Left cardiac atrium (tissue), 4 donors: ENCODE results near the gene IRF7. TPM values are rescaled to one million over a fixed set of nuclear protein-coding genes. Genes with fewer than 3 reads are reported as not detected.

Experiments used
- ATAC-seq, 2 donors: fragments of 200-7000 bp; cut with Tn5 transposase; one replicate each; pipeline ENCODE4 v1.9.1; 2020; ENCODE audit warnings: mild to moderate bottlenecking in 2 of 2, moderate library complexity in 2 of 2
- DNase-seq: peaks from one replicate; pipeline ENCODE4 v3.0.0-alpha.2; 2020
- intact Hi-C, 2 donors: fragments of 100-400 bp; cut with DNase I; formaldehyde crosslinking; loops; one replicate each; pipeline versions ENCODE4 v1.14.1 to v1.15.1; 2022 to 2023
- total RNA-seq, 2 donors: library from RNA; stranded (reverse); fragmentation: NEBNext Ultra II Directional; extraction: Animal tissue kit (Norgen Biotek cat#: 25700); gene quantifications; one replicate each; pipeline ENCODE4 v1.2.1, GENCODE V29; 2021
- donor health status: DM: no; HTN: yes; CAD: no.
- donor health status: DM: no; HTN: yes; CAD: no; lungs with severe emphysema.
- donor health status: DM: yes; HTN: yes; CAD: no.
- donor health status: Dilated cardiomyopathy.

The IRF7 gene
- total RNA-seq, 2 donors from 2014 or later = 12.1 to 24.3 TPM

DNA sequence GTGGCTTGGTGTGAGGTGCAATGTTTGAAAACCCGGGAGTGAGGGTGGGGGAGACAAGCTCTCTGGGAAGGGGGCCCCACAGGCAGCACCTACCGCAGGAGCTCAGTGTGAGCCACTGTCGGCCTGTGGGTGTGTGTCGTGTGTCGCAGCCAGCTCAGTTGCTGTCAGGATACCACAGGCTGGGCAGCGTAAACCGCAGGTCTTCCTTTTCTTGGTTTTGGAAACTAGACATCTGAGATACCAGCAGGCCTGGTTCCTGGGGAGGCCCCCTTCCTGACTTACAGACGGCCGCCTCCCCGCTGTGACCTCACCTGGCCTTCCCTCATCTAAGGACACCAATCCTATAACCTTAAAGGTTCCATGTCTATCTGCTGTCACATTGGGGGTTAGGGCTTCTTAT, 19.4 kb downstream of the IRF7 start:
- intact Hi-C loops = no loop called here
- DNase-seq = no peak
- no peak for ATAC-seq

DNA sequence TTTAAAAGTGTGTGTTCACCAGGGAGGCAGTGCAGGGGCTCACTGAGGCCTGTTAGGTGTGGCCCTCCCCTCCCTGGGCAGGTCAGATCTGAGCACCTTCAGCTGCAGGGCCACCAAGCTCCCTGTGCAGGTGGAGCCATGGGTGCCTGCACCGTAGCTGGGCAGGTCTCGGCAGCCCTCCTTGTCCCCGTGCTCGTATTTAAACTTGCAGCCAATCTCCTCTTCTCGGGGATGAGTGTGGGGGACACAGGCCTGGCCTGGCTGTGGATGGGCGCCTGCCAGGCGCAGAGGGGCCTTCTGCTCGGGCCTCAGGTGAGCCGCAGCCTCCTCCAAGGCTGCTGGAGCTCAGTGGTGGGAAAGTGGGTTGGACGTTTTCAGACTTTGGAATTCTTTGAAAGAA, 20.4 kb downstream of the IRF7 start:
- intact Hi-C loops = no loop called here
- DNase-seq = no peak
- ATAC-seq = no peak

- no peak for ATAC-seq
- intact Hi-C loops = no loop called here
- DNase-seq = no peak
Observed at GRCh38 chr11:593347-593746, 22.4 kb downstream of the IRF7 start.

- DNase-seq = no peak
Observed at GRCh38 chr11:592918-593317, 22.8 kb downstream of the IRF7 start.

GRCh38 chr11:592501-592900, 23.2 kb downstream of the IRF7 start:
- ATAC-seq (no peak), DNase-seq (no peak)
- intact Hi-C loops = no loop called here

More at GRCh38 chr11:592918-593317, 22.8 kb downstream of the IRF7 start:
- no peak for ATAC-seq
- intact Hi-C loops = no loop called here

DNA sequence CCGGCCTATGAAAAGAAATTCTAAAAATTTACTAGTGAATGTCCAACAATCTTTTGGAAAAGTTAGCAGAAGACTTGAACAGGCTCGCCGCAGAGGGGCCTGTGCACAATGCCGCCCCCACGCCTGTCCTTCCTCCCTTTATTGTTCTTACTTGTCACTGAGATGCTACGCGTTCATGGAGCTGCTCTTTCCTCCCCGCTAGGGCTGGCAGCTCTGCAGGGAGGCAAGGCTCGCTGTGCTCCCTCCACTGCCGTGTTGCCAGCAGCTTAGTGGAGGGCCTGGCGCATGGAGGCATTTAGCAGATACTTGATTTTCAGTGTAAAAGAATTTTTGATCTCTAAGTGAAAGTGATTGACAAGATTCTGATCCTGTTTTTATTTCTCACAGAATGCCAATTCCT, 24.8 kb downstream of the IRF7 start:
- no peak for ATAC-seq
- no peak for DNase-seq
- intact Hi-C loops = no loop called here

GRCh38 chr11:589798-590197, 26.0 kb downstream of the IRF7 start:
- intact Hi-C loops = no loop called here
- DNase-seq (no peak), ATAC-seq (no peak)

- DNase-seq = no peak
- ATAC-seq = peak; percentile 30 to 72
- intact Hi-C loops = no loop called here
Observed at GRCh38 chr11:587978-588380, 27.8 kb downstream of the IRF7 start.

- intact Hi-C loops = no loop called here
- ATAC-seq = no peak
- no peak for DNase-seq
Observed at GRCh38 chr11:587546-587945, 28.2 kb downstream of the IRF7 start.

GRCh38 chr11:586376-587316, 29.1 kb downstream of the IRF7 start:
- DNase-seq (no peak), ATAC-seq (no peak)
- intact Hi-C loops = no loop called here

- ATAC-seq (no peak), DNase-seq (no peak)
- intact Hi-C loops = no loop called here
Observed at GRCh38 chr11:584287-584686, 31.5 kb downstream of the IRF7 start.

- DNase-seq (no peak), ATAC-seq (no peak)
- intact Hi-C loops = no loop called here
Observed at GRCh38 chr11:581752-582151, 34.0 kb downstream of the IRF7 start.

DNA sequence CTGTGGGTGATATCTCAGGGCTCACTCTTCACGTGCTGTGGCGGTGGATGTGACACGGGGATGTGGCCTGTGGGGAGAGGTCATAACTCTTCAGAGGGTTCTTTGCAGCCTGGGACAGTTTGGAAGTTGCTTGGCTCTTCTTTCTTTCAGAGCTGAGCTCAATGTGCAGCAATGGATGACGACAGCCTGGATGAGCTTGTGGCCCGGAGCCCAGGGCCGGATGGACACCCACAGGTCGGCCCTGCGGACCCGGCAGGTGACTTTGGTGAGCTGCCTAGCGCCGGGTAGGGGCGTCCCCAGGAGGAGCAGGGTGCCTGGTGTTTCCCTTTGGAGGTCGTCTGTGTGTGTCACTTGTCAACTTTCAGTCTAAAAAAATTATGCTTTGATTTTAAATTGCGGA, 34.4 kb downstream of the IRF7 start:
- ATAC-seq (peak; percentile 8 to 21), DNase-seq (no peak)
- intact Hi-C loops = no loop called here

DNA sequence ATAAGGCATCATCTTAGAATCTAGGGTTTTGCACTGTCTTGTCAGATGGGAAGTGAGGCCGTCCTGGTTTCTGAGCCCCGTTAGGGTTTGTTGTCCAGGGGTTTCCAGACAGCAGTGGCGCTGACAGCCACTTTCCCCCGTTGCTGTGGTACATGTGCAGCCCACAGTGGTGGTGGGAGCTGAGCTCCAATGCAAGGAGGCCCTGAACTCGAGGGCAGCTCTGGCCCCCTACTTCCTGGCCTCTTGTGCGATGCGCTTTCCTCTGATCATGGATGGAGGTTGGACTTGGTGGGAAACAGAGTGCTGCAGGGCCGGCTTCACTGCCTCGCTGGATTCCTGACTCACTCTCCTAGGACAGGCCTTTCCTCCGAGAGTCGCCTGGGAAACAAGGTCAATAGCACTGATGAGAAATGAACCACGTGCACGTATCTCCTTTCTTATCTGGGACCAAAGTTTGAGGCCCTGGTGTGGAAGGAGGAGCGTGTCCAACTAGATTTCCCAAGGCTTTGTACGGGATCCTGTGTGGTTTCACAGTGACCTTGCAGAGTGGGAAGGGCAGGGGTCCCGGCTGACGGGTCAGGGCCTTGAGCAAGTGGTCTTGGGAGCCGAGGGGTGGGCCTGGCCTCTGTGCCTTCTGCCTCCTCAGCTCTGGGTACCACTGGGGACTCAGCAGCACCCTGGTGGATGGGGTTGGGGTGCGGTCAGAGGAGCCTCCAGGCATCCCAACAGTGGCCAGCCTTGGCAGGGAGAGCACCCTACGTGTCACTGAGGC, 35.7 kb downstream of the IRF7 start:
- DNase-seq (no peak), ATAC-seq (no peak)
- intact Hi-C loops = loop anchor here in 1 of 2 donors (5.0 kb wide), 1 partner anchor 32 kb away; no protein-coding TSS in a partner anchor

GRCh38 chr11:578276-579035, 37.3 kb downstream of the IRF7 start:
- DNase-seq = no peak
- no peak for ATAC-seq
- intact Hi-C loops = loop anchor here in 1 of 2 donors (5.0 kb wide), 1 partner anchor 34 kb away; no protein-coding TSS in a partner anchor

- ATAC-seq (no peak), DNase-seq (no peak)
- intact Hi-C loops = loop anchor here in 1 of 2 donors (5.0 kb wide), 1 partner anchor 35 kb away; no protein-coding TSS in a partner anchor
Observed at GRCh38 chr11:577611-577894, 38.2 kb downstream of the IRF7 start.

GRCh38 chr11:576811-577610, 38.7 kb downstream of the IRF7 start:
- ATAC-seq (no peak), DNase-seq (no peak)
- intact Hi-C loops = loop anchor here in 1 of 2 donors (5.0 kb wide), 1 partner anchor 35 kb away; no protein-coding TSS in a partner anchor

GRCh38 chr11:575996-576768, 39.6 kb downstream of the IRF7 start, which contains the start of gene PHRF1:
Gene PHRF1, plus strand, starts transcription at chr11:576470. Its CDS starts 5,043 bp downstream, at chr11:581513.
- intact Hi-C loops = loop anchor here in 1 of 2 donors (5.0 kb wide), 1 partner anchor 36 kb away; no protein-coding TSS in a partner anchor
- ATAC-seq = peak; percentile 92 to 95
- DNase-seq = peak; percentile 97
